HCT116 (cell line): ENCODE measurements around the gene TMEM125. TPM values are rescaled to one million over a fixed set of nuclear protein-coding genes. Genes with fewer than 3 reads are reported as not detected.

Experiments used
- ATAC-seq: fragments of 200-7000 bp; cut with Tn5 transposase; 2 replicates; pipeline ENCODE4 v1.9.1; 2020; ENCODE audit warnings: mild to moderate bottlenecking, moderate library complexity
- BruUV-seq: library from RNA; stranded (reverse); fragments of 400-500 nt; replicated peaks from 2 replicates; lab custom pipeline; 2021; lab: Mats Ljungman, UMichigan
- CTCF ChIA-PET: fragments of 300-600 bp; sonication (Branson Sonifier 250); formaldehyde crosslinking; loops from one replicate; lab custom pipeline; 2021; ENCODE audit warnings: antibody characterized with exemption; lab: Charles Lee
- POLR2A ChIA-PET: fragments of 300-600, 350-600 bp; sonication (Branson Sonifier 250); formaldehyde crosslinking; loops from one replicate; lab custom pipeline; 2021; ENCODE audit warnings: antibody characterized with exemption; lab: Charles Lee
- RAD21 ChIA-PET, 2 experiments: fragments of 300-600 bp; sonication (Branson Sonifier 250); formaldehyde crosslinking; loops; one replicate each; lab custom pipeline; 2023; ENCODE audit warnings: low total read pairs in 2 of 2; ENCODE audit not compliant: uncharacterized antibody in 2 of 2, unreplicated experiment in 2 of 2, low non-redundant PET in 1 of 2; lab: Charles Lee
- DNase-seq: peaks from one replicate; pipeline ENCODE4 v3.0.0-alpha.2; 2010; ENCODE audit warnings: low read depth, low spot score
- H2AFZ ChIP-seq: fragments of 200-600 bp; shearing (Covaris generic), sonication (generic); 2 replicates; pipeline ENCODE4 v1.6.1; 2017; ENCODE audit warnings: low read depth, mixed run types, mixed read lengths, antibody characterized with exemption, low read length; ENCODE audit not compliant: poor library complexity, severe bottlenecking
- H3K27ac ChIP-seq: 2 replicates; pipeline ENCODE4 v1.5.1; 2012; ENCODE audit warnings: low read depth, low read length
- H3K27me3 ChIP-seq: fragments of 200-600 bp; sonication (generic); 2 replicates; pipeline ENCODE4 v1.6.1; 2016; ENCODE audit warnings: mixed run types, low read length, mixed read lengths; ENCODE audit not compliant: insufficient read depth
- H3K36me3 ChIP-seq, 2 experiments: fragments of 200-500 bp in 1 of 2; fragments of 200-600 bp in 1 of 2; sonication (Bioruptor generic) in 1 of 2; sonication (generic) in 1 of 2; 2 replicates each; pipeline versions ENCODE4 v1.5.1 to v1.6.1; 2014 to 2016; ENCODE audit warnings: low read length in 2 of 2, inconsistent platforms in 1 of 2, mixed read lengths in 1 of 2, mixed run types in 1 of 2; ENCODE audit not compliant: insufficient read depth in 2 of 2, control insufficient read depth in 1 of 2
- H3K4me1 ChIP-seq, 2 experiments: fragments of 200-600 bp in 1 of 2; sonication (generic) in 1 of 2; 2 replicates each; pipeline versions ENCODE4 v1.5.1 to v1.6.1; 2012 to 2017; ENCODE audit warnings: low read length in 2 of 2, inconsistent platforms in 1 of 2, mild to moderate bottlenecking in 1 of 2, mixed read lengths in 1 of 2, mixed run types in 1 of 2, moderate library complexity in 1 of 2; ENCODE audit not compliant: insufficient read depth in 2 of 2, control insufficient read depth in 1 of 2
- H3K4me2 ChIP-seq: fragments of 200-600 bp; sonication (generic); 2 replicates; pipeline ENCODE4 v1.6.1; 2017; ENCODE audit warnings: mixed run types, low read length, mixed read lengths
- H3K4me3 ChIP-seq, 2 experiments: fragments of 200-600 bp in 1 of 2; sonication (generic) in 1 of 2; replicated peaks in 1 of 2; 2 replicates each; pipeline ENCODE4 v1.5.1; 2011 to 2016; ENCODE audit warnings: low read length in 2 of 2, control low read depth in 1 of 2, low read depth in 1 of 2, mild to moderate bottlenecking in 1 of 2, mixed read lengths in 1 of 2, mixed run types in 1 of 2
- H3K79me2 ChIP-seq: fragments of 200-600 bp; sonication (generic); 2 replicates; pipeline ENCODE4 v1.6.1; 2017; ENCODE audit warnings: mild to moderate bottlenecking, mixed run types, low read length, moderate library complexity, mixed read lengths; ENCODE audit not compliant: insufficient read depth
- H3K9ac ChIP-seq: fragments of 200-600 bp; sonication (generic); 2 replicates; pipeline ENCODE4 v1.6.1; 2016; ENCODE audit warnings: low read length, mixed read lengths
- H3K9me2 ChIP-seq: fragments of 200-600 bp; sonication (generic), shearing (Covaris generic); 2 replicates; pipeline ENCODE4 v1.6.1; 2017; ENCODE audit warnings: mixed run types, mild to moderate bottlenecking, moderate library complexity; ENCODE audit not compliant: insufficient read depth
- H3K9me3 ChIP-seq, 2 experiments: fragments of 200-500 bp in 1 of 2; fragments of 200-600 bp in 1 of 2; sonication (Bioruptor generic) in 1 of 2; sonication (generic) in 1 of 2; 2 replicates each; pipeline ENCODE4 v1.6.1; 2014 to 2017; ENCODE audit warnings: low read length in 2 of 2, mixed read lengths in 2 of 2, inconsistent platforms in 1 of 2, low read depth in 1 of 2, mild to moderate bottlenecking in 1 of 2, mixed run types in 1 of 2, moderate library complexity in 1 of 2; ENCODE audit not compliant: control insufficient read depth in 1 of 2, insufficient read depth in 1 of 2
- H4K20me1 ChIP-seq: fragments of 200-600 bp; sonication (generic), shearing (Covaris generic); 2 replicates; pipeline ENCODE4 v1.6.1; 2017; ENCODE audit warnings: mixed run types, mild to moderate bottlenecking, moderate library complexity; ENCODE audit not compliant: insufficient read depth
- ATF3 ChIP-seq: IDR thresholded peaks from 2 replicates; pipeline ENCODE4 v1.6.1; 2012
- CBX3 ChIP-seq: IDR thresholded peaks from 2 replicates; pipeline ENCODE4 v1.6.1; 2012; ENCODE audit warnings: low read depth
- CEBPB ChIP-seq: IDR thresholded peaks from 2 replicates; pipeline ENCODE4 v1.6.1; 2012; ENCODE audit warnings: low read depth
- CTCF ChIP-seq, 3 experiments: fragments of 200-600 bp in 1 of 3; sonication (generic) in 1 of 3; IDR thresholded peaks in 2 of 3; conservative IDR thresholded peaks in 1 of 3; 2 replicates each; pipeline ENCODE4 v1.5.1; 2012 to 2017; ENCODE audit warnings: low read depth in 2 of 3, low read length in 2 of 3, antibody characterized with exemption in 1 of 3, borderline replicate concordance in 1 of 3, control low read depth in 1 of 3, mild to moderate bottlenecking in 1 of 3, mixed read lengths in 1 of 3, mixed run types in 1 of 3, moderate library complexity in 1 of 3; ENCODE audit not compliant: insufficient read depth in 1 of 3
- EGR1 ChIP-seq: IDR thresholded peaks from 2 replicates; pipeline ENCODE4 v1.6.1; 2012; ENCODE audit warnings: low read depth
- ELF1 ChIP-seq: IDR thresholded peaks from 2 replicates; pipeline ENCODE4 v1.6.1; 2012; ENCODE audit warnings: low read depth, borderline replicate concordance
- EZH2 ChIP-seq: fragments of 200-600 bp; sonication (generic); IDR thresholded peaks from 2 replicates; pipeline ENCODE4 v1.6.1; 2017; ENCODE audit warnings: antibody characterized with exemption, mixed run types
- EZH2phosphoT487 ChIP-seq: fragments of 200-600 bp; IDR thresholded peaks from 2 replicates; pipeline ENCODE4 v1.6.1; 2018; ENCODE audit warnings: antibody characterized with exemption, borderline replicate concordance
- FOSL1 ChIP-seq: IDR thresholded peaks from 2 replicates; pipeline ENCODE4 v1.6.1; 2012; ENCODE audit warnings: low read depth
- JUND ChIP-seq: IDR thresholded peaks from 2 replicates; pipeline ENCODE4 v1.6.1; 2012
- MAX ChIP-seq: IDR thresholded peaks from 2 replicates; pipeline ENCODE4 v1.6.1; 2012
- POLR2A ChIP-seq: IDR thresholded peaks from 2 replicates; pipeline ENCODE4 v1.7.0; 2011; ENCODE audit warnings: borderline replicate concordance; ENCODE audit not compliant: insufficient read depth, insufficient read length; ENCODE audit errors: extremely low read depth
- RAD21 ChIP-seq: IDR thresholded peaks from 2 replicates; pipeline ENCODE4 v1.6.1; 2012; ENCODE audit warnings: low read depth, mild to moderate bottlenecking
- REST ChIP-seq: IDR thresholded peaks from 2 replicates; pipeline ENCODE4 v1.6.1; 2012; ENCODE audit warnings: low read depth
- SP1 ChIP-seq: IDR thresholded peaks from 2 replicates; pipeline ENCODE4 v1.6.1; 2012; ENCODE audit warnings: low read depth
- TCF7L2 ChIP-seq: IDR thresholded peaks from 2 replicates; pipeline ENCODE4 v1.7.0; 2011; ENCODE audit warnings: borderline replicate concordance, inconsistent platforms; ENCODE audit not compliant: insufficient read depth, insufficient read length; ENCODE audit errors: extremely low read depth
- YY1 ChIP-seq: IDR thresholded peaks from 2 replicates; pipeline ENCODE4 v1.6.1; 2011; ENCODE audit warnings: low read length, low read depth, moderate library complexity, mild to moderate bottlenecking; ENCODE audit not compliant: insufficient replicate concordance; ENCODE audit errors: extremely low read depth
- ZBTB33 ChIP-seq: IDR thresholded peaks from 2 replicates; pipeline ENCODE4 v1.6.1; 2011; ENCODE audit warnings: mild to moderate bottlenecking, low read length, moderate library complexity; ENCODE audit not compliant: insufficient replicate concordance; ENCODE audit errors: extremely low read depth
- ZFX ChIP-seq: fragments of 450-650 bp; IDR thresholded peaks from 2 replicates; pipeline ENCODE4 v1.6.1; 2017
- ZNF274 ChIP-seq: fragments of 200-500 bp; sonication (Bioruptor generic); IDR thresholded peaks from 2 replicates; pipeline ENCODE4 v1.6.1; 2014; ENCODE audit warnings: mild to moderate bottlenecking, low read depth, low read length, inconsistent platforms
- intact Hi-C: fragments of 100-400 bp; cut with micrococcal nuclease; formaldehyde crosslinking; loops from 2 replicates; pipeline ENCODE4 v1.10.0; 2022
- total RNA-seq: library from RNA; stranded (reverse); gene quantifications from one replicate; pipeline ENCODE4 v1.2.1, GENCODE V29; 2021; ENCODE audit not compliant: unreplicated experiment

TMEM125 gene
- total RNA-seq, 1 experiment from 2014 or later: 13.9 TPM

- no peaks in the 10 kb centered on the region for H3K36me3 ChIP-seq
- H2AFZ ChIP-seq: no peak overlapping the region
- POLR2A ChIA-PET: no interaction called here
- H3K27me3 ChIP-seq: no peaks in the 10 kb centered on the region
- TF ChIP-seq ELF1: no peak
- no peak for TF ChIP-seq ATF3
- TF ChIP-seq CBX3: no peak
- no peak for TF ChIP-seq CEBPB
- TF ChIP-seq CTCF (IDR thresholded peaks at IDR 0.05 in 2 of 3, conservative IDR thresholded peaks at IDR 0.05 in 1 of 3; ENCODE audit: borderline replicate concordance in 1 of 3, insufficient read depth in 1 of 3, low read depth in 2 of 3, low read length in 2 of 3): no peak
- no peak for TF ChIP-seq EGR1
- TF ChIP-seq POLR2A: no peak
- TF ChIP-seq EZH2: no peak
- no peak for TF ChIP-seq FOSL1
- TF ChIP-seq SP1: no peak
- TF ChIP-seq RAD21: no peak
- TF ChIP-seq MAX: no peak
- TF ChIP-seq JUND: no peak
- no peak for TF ChIP-seq YY1
- TF ChIP-seq ZBTB33: no peak
- no peak for TF ChIP-seq ZNF274
- no peak for TF ChIP-seq TCF7L2
- no peak for TF ChIP-seq EZH2phosphoT487
- TF ChIP-seq REST: no peak
- TF ChIP-seq ZFX: no peak
- intact Hi-C loops: no loop called here
- RAD21 ChIA-PET: no interaction called here
- ATAC-seq (no peak), DNase-seq (no peak)
- H3K9ac ChIP-seq: no peak overlapping the region
- no peaks in the 10 kb centered on the region for H3K79me2 ChIP-seq
- no peaks in the 10 kb centered on the region for H4K20me1 ChIP-seq
- no peak overlapping the region for H3K4me3 ChIP-seq
- H3K9me2 ChIP-seq: no peaks in the 10 kb centered on the region
- peaks cover 0 to 5% of the 10 kb centered on the region in 2 experiments; a peak in 1 of 4 replicates for H3K4me1 ChIP-seq
- H3K9me3 ChIP-seq: no peaks in the 10 kb centered on the region
- H3K4me2 ChIP-seq: no peak overlapping the region
- no TSS peak for BruUV-seq
- CTCF ChIA-PET: no interaction called here
- H3K27ac ChIP-seq: no peak overlapping the region
Measured at GRCh38 chr1:43314233-43314632, 44.5 kb downstream of the TMEM125 start.
